GM21528 (cell line): ENCODE results near the gene GCNA.
"Not testable (repeated sequence)": the region's sequence is repeated elsewhere in the genome, so short reads cannot be mapped to it uniquely, and the experiment has no call there.

Experiments
- ATAC-seq: cut with Tn5 transposase; IDR thresholded peaks from one replicate; pipeline ENCODE4 v1.9.1; 2021; ENCODE audit warnings: mild to moderate bottlenecking, moderate library complexity; ENCODE audit not compliant: unreplicated experiment, low FRiP score

Gene GCNA

DNA sequence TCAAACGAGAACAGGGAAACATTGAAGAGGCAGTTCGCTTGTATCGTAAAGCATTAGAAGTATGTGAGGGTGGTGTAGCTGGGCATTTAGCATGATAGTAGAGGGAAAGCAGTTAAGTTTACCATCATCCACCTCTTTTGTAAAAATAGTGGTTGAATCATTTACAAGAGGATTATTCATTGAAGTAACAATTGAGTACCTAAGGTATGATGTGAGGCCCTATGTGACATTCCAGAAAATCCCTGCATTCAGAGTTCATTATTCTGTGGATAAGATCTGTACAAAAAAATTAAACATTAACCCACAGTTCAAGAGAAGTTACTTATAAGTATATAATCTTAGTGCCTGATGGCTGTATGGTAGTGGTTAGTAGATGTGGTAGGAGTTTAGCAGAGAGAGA, 22.2 kb upstream of the GCNA start:
- no peak for ATAC-seq

DNA sequence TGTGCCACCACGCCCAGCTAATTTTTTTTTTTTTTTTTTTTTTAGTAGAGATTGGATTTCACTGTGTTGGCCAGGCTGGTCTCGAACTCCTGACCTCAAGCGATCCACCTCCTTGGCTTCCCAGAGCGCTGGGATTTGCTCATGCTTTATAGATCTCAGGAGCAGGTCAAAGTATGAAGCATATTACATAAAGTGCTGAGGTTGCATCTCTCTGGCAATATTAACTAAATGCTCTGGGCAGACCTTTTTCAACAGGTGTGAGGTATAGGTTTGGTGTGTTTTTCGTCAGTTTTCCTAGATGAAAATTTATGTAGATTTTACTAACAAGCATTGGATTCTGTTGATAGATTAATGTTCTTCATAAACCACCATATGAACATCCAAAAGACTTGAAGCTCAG, 19.3 kb upstream of the GCNA start:
- ATAC-seq: no peak

DNA sequence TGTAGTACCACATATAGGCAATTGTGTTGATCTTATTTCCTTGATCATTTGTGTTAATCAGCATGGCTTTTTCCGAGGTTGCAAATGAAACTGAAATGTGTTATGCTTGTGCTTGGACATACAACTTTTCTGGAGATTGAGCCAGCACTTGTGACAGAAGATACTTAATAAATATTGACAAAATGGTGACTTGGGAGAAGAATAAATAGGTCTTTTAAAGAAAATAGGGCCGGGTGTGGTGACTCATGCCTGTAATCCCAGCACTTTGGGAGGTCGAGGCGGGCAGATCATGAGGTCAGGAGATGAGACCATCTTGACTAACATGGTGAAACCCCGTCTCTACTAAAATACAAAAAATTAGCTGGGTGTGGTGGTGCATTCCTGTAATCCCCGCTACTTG, 18.5 kb upstream of the GCNA start:
- ATAC-seq: not testable (repeated sequence)

DNA sequence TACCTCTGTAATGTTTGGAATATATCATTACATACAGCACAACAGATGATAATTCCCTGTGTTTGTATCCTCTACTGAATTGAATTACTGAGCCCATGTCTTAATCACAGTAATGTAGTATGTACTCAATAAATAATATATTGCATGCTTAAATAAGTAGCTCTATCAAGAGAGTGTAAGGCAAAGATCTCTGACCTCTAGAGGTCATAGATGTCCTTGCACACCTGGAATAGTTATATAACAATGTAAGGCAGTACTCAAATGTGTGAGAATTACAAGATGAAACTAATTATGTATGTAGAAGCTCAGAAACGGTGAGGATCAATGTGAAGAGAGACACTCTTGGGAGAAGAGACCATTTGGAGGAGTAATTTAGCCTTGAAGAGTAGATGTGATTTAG, 14.3 kb upstream of the GCNA start:
- ATAC-seq: no peak

DNA sequence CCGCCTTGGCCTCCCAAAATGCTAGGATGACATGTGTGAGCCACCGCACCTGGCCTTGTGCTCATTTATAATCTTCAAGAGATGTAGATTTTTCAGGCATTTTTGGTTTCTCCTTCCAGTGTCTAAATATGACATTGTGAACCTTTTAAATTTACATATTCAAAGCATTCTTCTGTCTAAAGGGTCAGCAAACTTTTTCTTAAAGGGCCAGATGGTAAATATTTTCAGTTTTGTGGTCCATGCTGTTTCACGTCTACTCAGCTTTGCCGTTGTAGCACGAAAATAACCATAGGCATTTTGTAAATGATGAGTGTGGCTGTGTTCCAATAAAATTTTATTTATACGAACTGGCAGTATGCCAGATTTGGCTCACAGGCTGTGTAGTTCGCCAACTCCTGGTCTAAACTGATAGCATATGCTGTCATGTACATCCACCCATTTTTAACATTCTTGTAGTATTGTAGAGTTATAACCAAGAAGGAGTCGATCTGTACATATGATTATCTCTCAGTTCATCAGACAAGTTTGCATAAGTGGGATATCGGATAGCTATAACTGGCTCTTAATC, 12.7 kb upstream of the GCNA start:
- no peak for ATAC-seq

DNA sequence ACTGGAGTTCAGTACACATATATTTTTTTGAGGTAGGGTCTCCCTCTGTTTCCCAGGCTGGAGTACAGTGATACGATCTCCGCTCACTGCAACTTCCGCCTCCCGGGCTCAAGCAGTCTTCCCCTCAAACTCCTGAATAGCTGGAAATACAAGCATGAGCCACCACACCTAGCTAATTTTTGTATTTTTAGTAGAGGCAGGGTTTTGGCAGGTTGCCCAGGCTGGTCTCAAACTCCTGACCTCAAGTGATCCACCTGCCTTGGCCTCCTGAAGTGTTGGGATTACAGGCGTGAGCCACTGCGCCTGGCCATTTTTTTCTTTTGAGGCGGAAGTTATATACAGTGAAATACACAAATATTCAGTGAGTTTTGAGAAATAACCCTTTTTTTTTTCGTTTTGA, 6.8 kb upstream of the GCNA start:
- ATAC-seq: not testable (repeated sequence)

DNA sequence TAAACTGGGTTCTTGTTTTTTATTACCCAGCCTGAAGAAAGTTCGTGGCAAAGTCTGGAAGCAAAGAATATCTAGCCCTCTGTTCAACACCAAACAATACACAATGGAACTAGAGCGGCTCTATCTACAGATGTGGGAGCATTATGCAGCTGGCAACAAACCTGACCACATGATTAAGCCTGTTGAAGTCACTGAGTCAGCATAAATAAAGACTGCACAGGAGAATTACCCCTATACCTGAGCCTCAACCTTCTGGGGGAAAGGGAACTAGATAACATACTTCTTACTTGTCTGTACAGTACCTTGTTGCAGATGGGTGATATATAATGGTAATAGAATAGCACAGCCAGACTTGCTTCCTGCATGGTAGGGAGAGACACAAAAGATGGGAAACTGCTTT, 4.6 kb upstream of the GCNA start:
- ATAC-seq: no peak

DNA sequence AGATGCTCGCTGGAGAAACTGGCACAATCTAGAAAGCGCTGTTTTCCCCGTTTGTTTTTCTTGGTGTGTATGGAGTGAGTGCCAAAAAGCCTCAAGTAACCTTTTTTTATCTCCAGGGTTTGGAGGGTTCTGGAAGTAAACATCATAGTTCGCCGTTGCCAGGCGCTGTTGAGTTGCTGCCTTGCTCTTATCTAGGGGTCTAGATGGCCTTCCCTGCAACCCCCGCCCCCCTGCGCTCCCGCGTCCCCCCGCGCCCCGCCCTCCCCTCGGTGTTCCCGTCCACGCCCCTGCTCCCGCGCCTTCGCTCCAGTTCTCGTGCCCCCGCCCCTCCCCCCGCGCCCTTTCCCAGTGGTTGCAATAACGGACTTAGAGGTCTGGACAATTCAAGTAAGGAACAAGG, 555 bp upstream of the GCNA start:
- no peak for ATAC-seq

DNA sequence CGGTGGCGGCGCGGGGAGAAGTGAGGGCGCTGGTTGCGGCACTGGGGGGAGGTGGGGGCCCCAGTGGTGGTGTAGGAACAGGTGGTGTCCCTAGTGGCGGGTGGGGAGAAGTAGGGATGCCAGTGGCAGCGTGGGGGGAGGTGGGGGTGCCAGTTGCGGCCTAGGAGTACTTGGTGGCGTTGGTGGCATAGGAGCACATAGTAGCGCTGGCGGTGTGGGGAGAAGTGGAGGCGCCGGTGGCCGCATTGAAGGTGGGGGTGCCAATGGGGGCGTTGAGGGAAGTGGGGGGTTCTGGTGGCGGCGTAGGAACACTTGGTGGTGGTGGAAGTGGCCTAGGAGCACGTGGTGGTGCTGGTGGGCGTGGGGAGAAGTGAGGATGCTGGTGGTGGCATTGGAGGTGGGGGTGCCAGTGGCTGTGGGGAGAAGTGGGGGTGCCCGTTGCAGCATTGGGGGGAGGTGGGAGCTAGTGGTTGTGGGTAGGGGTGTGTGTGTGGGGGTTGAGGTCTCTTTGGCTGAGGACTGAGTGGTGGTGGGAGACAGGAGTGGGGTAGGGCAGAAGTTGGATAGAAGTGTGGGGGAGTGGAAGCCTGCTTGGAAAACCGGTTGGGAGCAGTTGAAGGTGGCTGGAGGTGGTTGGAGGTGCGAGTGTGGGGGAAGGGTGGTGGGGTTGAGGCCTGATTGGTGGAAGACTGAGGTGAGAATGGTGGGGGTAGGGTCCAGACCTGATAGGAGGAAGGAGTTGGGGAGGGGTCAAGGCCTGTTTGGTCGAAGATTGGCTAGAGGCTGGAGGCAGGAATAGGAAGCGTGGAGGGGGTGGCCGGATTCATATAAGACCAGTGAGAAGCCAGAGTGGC, 1.1 kb downstream of the GCNA start:
- no peak for ATAC-seq

DNA sequence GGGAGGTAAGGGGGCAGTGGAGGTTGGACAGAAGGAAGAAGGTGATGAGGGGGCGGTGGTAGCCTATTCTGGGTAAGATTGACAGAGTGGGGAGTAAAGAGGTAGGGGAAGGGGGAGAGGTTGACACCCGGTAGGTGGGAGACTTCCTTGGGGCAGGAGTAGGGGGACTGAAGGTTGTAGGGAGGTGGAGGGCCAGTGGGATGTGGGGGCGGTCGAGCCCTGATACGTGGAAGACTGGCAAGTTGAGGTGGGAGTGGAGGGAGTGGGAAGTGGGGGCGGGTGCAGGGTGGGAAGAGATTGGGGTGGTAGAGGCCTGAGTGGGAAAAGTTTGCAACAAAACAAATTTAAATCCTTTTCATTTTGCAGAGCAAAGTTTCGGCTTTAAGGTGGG, 1.7 kb downstream of the GCNA start:
- no peak for ATAC-seq

DNA sequence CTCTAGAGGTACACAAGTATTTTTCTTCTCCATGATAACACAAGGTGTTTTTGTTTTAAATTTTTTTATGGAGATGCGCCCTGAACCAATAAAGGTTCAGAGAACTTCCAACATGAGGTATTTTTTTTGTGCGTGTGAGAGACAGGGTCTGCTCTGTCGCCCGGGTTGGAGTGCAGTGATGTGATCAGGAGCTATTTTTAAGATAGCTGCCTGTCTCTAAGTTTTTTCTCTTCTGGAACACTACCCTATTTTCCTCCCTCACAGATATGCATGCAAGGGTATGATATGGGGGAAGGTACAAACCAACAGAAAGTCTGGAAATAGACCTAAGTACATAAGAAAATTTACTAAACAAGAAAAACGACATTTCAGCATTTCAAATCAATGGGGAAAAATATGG, 3.0 kb downstream of the GCNA start:
- no peak for ATAC-seq

DNA sequence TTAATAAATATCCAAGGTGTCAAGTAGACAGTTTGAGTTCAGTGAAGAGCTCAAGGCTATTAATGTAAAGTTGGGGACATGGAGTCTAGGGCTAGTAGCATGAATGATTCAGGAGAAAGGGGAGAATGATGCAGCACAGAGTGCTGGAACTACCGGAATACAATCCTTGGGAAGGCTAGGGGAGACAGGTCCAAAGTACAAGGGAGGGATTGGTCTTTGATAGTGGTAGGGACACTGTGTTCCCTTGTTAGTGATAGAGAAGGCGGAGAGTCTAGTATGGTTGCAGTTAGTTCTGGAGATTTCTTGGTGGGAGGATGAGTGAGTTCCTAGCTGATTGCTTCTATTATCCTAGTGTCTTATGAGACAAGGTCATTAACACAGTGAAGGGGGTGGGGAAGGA, 8.7 kb downstream of the GCNA start:
- ATAC-seq: no peak

DNA sequence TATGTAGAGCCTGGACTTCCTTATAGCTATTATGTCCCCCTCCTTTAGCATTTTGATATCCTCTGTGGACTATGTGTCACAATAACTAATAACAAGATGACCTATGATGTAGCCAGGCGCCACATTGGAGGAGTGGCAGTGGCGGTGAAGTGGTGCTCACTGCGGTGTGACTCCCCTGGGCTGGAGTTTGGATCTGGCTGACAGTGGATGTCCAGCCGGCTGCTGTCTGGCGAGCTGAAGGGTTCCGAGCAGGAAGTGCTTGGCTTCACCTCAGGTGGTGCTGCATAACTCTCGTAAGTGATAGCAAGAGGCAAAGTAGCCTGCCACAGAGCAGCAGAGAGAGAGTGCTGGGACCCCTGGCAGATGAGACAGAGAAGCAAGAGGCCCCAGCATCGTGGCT, 15.0 kb downstream of the GCNA start:
- ATAC-seq: not testable (repeated sequence)

DNA sequence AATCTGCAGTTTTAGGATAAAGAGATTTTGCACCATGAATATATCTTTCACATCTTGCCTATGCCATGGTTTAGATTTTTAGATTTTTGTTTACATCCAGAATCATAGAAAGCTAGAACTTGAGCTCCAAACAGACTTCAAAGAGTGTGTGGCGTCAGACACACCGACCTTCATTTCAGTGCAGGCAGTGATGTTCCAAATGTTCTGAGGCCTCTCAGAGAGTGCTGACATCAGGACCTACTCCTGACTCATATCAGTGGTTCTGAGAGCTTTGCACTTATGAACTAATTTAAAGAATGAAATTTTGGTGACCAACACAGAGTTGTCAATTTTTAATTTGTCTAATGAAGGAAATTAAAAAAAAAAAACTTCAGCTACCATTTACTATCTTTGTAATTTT, 21.7 kb downstream of the GCNA start:
- ATAC-seq: no peak

DNA sequence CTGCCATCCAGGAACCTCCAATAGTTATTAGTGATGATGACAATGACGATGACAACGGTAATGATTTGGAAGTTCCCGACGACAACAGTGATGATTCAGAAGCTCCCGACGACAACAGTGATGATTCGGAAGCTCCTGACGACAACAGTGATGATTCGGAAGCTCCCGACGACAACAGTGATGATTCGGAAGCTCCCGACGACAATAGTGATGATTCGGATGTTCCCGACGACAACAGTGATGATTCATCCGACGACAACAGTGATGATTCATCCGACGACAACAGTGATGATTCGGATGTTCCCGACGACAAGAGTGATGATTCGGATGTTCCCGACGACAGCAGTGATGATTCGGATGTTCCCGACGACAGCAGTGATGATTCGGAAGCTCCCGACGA, 25.4 kb downstream of the GCNA start:
- ATAC-seq: no peak

DNA sequence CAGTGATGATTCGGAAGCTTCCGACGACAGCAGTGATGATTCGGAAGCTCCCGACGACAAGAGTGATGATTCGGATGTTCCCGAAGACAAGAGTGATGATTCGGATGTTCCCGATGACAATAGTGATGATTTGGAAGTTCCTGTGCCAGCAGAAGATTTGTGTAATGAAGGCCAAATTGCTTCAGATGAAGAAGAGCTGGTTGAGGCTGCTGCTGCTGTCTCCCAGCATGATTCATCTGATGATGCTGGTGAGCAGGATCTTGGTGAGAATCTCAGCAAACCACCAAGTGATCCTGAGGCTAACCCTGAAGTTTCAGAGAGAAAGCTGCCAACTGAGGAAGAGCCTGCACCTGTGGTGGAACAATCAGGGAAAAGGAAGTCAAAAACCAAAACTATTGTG, 25.9 kb downstream of the GCNA start:
- ATAC-seq: no peak

DNA sequence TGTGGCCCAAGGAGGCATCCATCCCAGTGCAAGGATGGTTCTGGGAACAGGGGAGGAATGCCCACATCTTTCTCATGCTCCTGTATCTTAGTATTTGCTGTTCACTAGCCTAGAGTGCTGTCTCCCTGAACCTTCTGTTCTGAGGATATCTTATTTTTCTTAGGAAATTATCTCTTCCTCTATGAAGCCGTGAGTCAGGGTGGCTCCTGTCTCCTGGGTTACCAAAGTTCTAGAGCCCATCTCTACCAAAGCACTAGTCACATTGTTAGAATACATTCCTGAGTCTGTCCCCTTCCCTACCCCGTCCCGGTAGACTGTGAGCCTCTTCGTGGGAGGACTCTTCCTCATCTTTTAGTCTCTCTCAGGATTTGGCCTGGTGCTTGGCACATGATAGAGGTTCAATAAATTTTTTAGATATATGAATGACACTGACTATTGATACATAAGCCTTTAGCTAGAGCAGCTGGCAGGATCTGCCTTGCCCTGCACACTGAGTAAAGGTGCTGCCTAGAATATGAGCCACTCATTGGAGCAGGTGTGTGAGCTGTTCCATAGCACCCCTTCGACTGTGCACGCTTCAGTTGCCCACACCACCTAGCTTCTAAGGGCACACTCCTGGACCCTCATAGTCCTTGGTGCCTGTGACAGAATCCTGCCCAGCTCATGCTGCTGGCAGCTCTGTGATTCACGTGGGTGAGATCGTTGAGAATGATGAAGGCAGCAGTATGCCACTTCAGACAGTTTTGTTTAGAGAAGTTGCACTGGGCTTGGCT, 26.7 kb downstream of the GCNA start:
- no peak for ATAC-seq

DNA sequence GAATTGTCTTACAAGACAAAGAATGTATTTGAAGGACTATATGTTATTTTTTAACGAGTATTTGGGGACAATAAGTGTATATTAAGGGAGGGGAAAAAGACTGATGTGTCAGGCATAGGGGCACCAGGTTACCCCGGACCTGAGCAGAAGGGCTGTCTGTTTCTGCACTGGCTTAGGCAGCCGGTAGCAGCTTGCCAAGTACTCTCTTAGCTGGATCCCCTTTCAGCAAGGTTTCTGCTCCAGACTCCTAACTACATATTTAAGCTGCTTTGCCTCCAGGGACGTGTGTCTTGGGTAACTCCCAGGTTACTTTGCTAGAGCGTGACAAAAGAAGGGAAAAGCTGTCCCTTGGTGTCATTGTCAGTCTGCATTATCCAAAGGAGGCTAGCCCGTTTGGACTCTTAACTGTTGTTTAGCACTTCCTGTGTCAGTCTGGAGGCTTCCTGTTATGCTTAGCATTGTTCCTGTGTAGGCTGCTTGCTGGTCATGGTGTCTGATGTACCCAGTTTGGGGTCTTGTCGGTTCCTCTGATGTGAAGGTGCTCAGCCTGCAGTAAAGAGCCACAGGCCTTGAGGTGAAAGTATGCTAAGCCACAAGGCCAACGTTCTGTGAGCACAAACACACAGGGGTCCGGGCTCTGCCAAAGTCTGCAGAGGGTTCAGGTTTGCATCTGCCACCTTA, 28.4 kb downstream of the GCNA start:
- ATAC-seq: no peak

DNA sequence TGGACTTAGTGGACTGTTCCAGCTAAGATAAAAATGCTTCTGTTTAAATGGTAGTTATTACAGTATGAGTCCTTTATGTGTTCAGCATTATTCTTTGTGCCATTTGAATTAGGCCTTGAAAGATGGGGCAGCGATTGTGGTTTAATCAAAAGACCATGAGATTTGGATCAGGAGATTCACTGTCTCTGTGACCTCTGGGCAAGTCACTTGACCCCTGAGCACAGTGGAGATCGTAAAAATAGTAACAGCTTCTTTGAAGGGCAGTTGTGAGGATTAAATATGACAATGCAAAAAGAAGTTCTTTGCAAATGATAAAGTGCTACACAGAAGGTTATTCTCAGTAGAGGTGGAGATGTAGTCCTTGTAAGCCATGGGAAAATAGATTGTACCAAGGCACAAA, 29.3 kb downstream of the GCNA start:
- ATAC-seq: no peak

DNA sequence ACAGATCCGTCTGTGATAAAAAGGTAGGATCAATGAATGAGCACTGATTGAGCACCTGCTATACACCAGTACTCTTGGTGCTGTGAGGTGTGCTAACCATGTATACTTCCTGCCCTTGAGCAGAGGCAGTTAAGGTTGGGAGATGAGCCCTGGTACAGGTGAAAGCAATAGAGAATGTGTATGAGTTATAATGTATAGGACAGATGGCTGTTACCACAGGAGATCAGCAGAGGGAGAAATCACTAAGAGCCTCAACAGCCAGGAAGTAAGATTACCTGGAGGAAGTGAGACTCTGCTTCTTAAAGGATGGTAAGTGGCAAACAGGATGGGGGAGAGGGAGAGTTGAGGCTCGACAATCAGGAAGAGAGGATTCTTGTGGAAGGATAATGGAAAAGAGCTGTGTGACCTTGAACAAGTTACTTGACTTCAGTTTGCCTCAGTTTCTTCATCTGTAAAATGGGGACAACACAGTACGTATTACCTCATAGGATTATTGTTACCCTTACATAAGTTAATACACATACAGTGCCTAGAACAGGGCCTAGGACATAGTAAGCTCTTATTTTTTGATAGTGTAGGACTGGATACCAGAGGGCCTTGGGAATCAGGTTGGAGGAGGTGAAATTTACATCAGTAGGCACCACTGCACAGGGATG, 31.0 kb downstream of the GCNA start:
- no peak for ATAC-seq

DNA sequence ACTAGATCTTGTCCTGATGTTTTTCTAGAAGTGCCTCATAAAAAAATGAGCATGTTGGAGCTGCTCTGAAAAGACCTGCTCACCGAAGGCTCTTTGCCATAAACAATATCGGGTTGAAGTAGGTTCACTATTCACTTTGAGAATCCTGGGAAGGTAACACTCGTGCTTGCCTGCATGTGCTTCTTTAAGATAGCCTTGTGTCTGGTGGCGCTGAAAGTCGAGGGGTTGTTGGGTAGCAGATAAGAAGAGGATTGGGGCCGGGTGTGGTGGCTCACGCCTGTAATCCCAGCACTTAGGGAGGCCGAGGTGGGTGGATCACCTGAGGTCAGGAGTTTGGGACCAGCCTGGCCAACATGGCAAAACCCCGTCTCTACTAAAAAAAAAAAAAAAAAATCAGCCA, 33.5 kb downstream of the GCNA start:
- ATAC-seq: not testable (repeated sequence)
